ENCODE data around the gene MRPS6. TPM values are rescaled to one million over a fixed set of nuclear protein-coding genes. Genes with fewer than 3 reads are reported as not detected.

The MRPS6 gene
- total RNA-seq, 1 experiment from 2014 or later = 55.1 TPM

- intact Hi-C loops (cut with micrococcal nuclease) = no loop called here
- DNase-seq (ENCODE audit: low read depth, low spot score) (no peak), ATAC-seq (no peak)
- H3K9me2 ChIP-seq (ENCODE audit: insufficient read depth) = no peaks in the 10 kb centered on the region
- H3K9ac ChIP-seq (ENCODE audit: low read length) = no peak overlapping the region
- H2AFZ ChIP-seq (ENCODE audit: low read depth, low read length, poor library complexity, severe bottlenecking) = no peak overlapping the region
- no TSS peak for BruUV-seq (replicated peaks)
- RAD21 ChIA-PET (ENCODE audit: low non-redundant PET in 1 of 2, low total read pairs in 2 of 2, uncharacterized antibody in 2 of 2, unreplicated experiment in 2 of 2) = no interaction called here
- TF ChIP-seq FOSL1 (IDR thresholded peaks at IDR 0.05; ENCODE audit: low read depth) (no peak), TCF7L2 (IDR thresholded peaks at IDR 0.05; ENCODE audit: borderline replicate concordance, extremely low read depth, insufficient read depth, insufficient read length) (no peak), YY1 (IDR thresholded peaks at IDR 0.05; ENCODE audit: extremely low read depth, insufficient replicate concordance, low read depth, low read length) (no peak), POLR2A (IDR thresholded peaks at IDR 0.05; ENCODE audit: borderline replicate concordance, extremely low read depth, insufficient read depth, insufficient read length) (no peak), EZH2phosphoT487 (IDR thresholded peaks at IDR 0.05; ENCODE audit: borderline replicate concordance) (no peak), JUND (IDR thresholded peaks at IDR 0.05) (no peak), CTCF (IDR thresholded peaks at IDR 0.05 in 2 of 3, conservative IDR thresholded peaks at IDR 0.05 in 1 of 3; ENCODE audit: borderline replicate concordance in 1 of 3, insufficient read depth in 1 of 3, low read depth in 2 of 3, low read length in 2 of 3) (no peak), ELF1 (IDR thresholded peaks at IDR 0.05; ENCODE audit: borderline replicate concordance, low read depth) (no peak), RAD21 (IDR thresholded peaks at IDR 0.05; ENCODE audit: low read depth) (no peak), MAX (IDR thresholded peaks at IDR 0.05) (no peak), SP1 (IDR thresholded peaks at IDR 0.05; ENCODE audit: low read depth) (no peak), EZH2 (IDR thresholded peaks at IDR 0.05) (no peak), POLR2AphosphoS5 (IDR thresholded peaks at IDR 0.05; ENCODE audit: low read depth, low read length) (no peak), SIN3A (IDR thresholded peaks at IDR 0.05; ENCODE audit: low read depth) (no peak)
- TF ChIP-seq, protein P1, sequence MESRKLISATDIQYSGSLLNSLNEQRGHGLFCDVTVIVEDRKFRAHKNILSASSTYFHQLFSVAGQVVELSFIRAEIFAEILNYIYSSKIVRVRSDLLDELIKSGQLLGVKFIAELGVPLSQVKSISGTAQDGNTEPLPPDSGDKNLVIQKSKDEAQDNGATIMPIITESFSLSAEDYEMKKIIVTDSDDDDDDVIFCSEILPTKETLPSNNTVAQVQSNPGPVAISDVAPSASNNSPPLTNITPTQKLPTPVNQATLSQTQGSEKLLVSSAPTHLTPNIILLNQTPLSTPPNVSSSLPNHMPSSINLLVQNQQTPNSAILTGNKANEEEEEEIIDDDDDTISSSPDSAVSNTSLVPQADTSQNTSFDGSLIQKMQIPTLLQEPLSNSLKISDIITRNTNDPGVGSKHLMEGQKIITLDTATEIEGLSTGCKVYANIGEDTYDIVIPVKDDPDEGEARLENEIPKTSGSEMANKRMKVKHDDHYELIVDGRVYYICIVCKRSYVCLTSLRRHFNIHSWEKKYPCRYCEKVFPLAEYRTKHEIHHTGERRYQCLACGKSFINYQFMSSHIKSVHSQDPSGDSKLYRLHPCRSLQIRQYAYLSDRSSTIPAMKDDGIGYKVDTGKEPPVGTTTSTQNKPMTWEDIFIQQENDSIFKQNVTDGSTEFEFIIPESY (IDR thresholded peaks at IDR 0.05; ENCODE audit: extremely low read depth, insufficient replicate concordance, low read length) = no peak
- TF ChIP-seq, protein P2, sequence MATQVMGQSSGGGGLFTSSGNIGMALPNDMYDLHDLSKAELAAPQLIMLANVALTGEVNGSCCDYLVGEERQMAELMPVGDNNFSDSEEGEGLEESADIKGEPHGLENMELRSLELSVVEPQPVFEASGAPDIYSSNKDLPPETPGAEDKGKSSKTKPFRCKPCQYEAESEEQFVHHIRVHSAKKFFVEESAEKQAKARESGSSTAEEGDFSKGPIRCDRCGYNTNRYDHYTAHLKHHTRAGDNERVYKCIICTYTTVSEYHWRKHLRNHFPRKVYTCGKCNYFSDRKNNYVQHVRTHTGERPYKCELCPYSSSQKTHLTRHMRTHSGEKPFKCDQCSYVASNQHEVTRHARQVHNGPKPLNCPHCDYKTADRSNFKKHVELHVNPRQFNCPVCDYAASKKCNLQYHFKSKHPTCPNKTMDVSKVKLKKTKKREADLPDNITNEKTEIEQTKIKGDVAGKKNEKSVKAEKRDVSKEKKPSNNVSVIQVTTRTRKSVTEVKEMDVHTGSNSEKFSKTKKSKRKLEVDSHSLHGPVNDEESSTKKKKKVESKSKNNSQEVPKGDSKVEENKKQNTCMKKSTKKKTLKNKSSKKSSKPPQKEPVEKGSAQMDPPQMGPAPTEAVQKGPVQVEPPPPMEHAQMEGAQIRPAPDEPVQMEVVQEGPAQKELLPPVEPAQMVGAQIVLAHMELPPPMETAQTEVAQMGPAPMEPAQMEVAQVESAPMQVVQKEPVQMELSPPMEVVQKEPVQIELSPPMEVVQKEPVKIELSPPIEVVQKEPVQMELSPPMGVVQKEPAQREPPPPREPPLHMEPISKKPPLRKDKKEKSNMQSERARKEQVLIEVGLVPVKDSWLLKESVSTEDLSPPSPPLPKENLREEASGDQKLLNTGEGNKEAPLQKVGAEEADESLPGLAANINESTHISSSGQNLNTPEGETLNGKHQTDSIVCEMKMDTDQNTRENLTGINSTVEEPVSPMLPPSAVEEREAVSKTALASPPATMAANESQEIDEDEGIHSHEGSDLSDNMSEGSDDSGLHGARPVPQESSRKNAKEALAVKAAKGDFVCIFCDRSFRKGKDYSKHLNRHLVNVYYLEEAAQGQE (IDR thresholded peaks at IDR 0.05; ENCODE audit: low read depth) = no peak
- H4K20me1 ChIP-seq (ENCODE audit: insufficient read depth) = no peaks in the 10 kb centered on the region
- H3K79me2 ChIP-seq (ENCODE audit: insufficient read depth, low read length) = no peaks in the 10 kb centered on the region
- H3K36me3 ChIP-seq (ENCODE audit: control insufficient read depth in 1 of 2, insufficient read depth in 2 of 2, low read length in 2 of 2) = no peaks in the 10 kb centered on the region
- CTCF ChIA-PET = no interaction called here
- no peaks in the 10 kb centered on the region for H3K27me3 ChIP-seq (ENCODE audit: insufficient read depth, low read length)
- H3K9me3 ChIP-seq (ENCODE audit: control insufficient read depth in 1 of 2, insufficient read depth in 1 of 2, low read depth in 1 of 2, low read length in 2 of 2) = peaks cover 28 to 34% of the 10 kb centered on the region in 2 experiments; a peak in 3 of 4 replicates
- POLR2A ChIA-PET = no interaction called here
- no peaks in the 10 kb centered on the region for H3K4me1 ChIP-seq (ENCODE audit: control insufficient read depth in 1 of 2, insufficient read depth in 2 of 2, low read length in 2 of 2)
- H3K27ac ChIP-seq (ENCODE audit: low read depth, low read length) = no peak overlapping the region
- H3K4me3 ChIP-seq (replicated peaks in 1 of 2; ENCODE audit: low read depth in 1 of 2, low read length in 2 of 2) = no peak overlapping the region
- H3K4me2 ChIP-seq (ENCODE audit: low read length) = no peak overlapping the region
Observed at GRCh38 chr21:34166468-34166867, 93.1 kb downstream of the MRPS6 start.
